Stimulated activated CD4-positive, alpha-beta T cell treated with anti-CD3 and anti-CD28 coated beads, Interleukin-15, amount 100 ng/mL, for 1 hour (primary cell): Measurements from ENCODE around the gene PER3.

Source experiments
- DNase-seq, 2 donors: peaks; one replicate each; pipeline ENCODE4 v3.0.0-alpha.2; 2020; ENCODE audit warnings: low read depth in 1 of 2, low spot score in 1 of 2

The PER3 gene

GRCh38 chr1:7783826-7784491, at the start of gene PER3:
TSS of gene PER3 (plus strand) at chr1:7784291. CDS start at chr1:7784878, 587 bp downstream.
- DNase-seq: peak; percentile 85 to 87

- no peak for DNase-seq
Measured at GRCh38 chr1:7738044-7738443, 46.0 kb upstream of the PER3 start.

DNA sequence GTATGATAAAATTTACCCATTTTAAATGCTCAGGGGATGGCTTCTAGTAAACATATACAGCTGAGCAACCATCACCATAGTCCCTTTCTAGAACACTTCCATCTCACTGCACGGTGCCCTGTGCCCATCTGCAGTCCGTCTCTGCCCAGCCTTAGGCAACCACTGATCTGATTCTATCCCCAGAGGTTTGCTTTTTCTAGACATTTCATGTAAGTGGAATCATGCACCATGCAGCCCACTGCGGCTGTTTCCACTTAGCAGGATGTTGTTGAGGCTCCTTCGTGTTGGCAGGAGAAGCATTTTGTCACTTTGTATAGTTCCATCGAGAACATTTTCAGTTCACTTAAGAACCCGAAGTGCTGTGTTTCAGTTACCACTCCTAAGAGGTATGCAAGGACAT, 40.7 kb upstream of the PER3 start:
- no peak for DNase-seq

DNA sequence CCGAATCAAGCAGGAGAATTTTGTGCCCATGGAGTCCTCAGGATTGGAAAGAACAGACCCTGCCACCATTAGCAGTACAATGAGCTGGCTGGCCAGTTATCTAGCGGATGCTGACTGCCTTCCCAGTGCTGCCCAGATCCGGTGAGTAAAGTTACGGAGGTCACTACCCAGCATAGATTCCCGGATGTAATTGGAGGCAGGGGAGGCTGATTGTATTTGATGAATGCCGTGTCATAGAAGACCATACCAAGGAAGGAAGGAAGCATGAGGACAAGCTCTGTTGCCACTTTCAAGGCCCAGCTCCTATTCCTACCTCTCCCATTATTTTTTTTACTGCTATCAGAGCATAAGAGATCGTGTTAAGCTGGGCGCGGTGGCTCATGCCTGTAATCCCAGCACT, 39.2 kb upstream of the PER3 start:
- DNase-seq: no peak

GRCh38 chr1:7745783-7746182, 38.3 kb upstream of the PER3 start:
- DNase-seq: no peak

DNA sequence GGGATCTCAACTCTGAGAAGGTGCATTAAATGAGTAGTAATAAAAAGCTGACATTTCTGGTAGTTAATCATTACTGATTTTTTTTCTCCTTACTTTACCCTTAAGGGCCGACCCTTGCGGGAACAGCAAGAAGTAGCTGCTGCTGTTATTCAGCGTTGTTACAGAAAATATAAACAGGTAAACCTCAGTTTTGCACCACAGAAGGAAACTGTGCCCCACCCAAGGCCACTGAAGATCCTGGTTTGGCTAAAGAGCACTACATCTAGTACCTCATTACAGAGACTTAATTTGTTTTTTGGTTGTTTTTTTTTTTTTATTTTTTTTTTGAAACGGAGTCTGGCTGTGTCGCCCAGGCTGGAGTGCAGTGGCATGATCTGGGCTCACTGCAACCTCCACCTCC, 36.5 kb upstream of the PER3 start:
- no peak for DNase-seq

GRCh38 chr1:7749126-7749525, 35.0 kb upstream of the PER3 start:
- DNase-seq: no peak

- DNase-seq: no peak
Measured at GRCh38 chr1:7751174-7751573, 32.9 kb upstream of the PER3 start.

GRCh38 chr1:7752512-7753417, 31.3 kb upstream of the PER3 start:
- DNase-seq: peak; percentile 9 to 22

DNA sequence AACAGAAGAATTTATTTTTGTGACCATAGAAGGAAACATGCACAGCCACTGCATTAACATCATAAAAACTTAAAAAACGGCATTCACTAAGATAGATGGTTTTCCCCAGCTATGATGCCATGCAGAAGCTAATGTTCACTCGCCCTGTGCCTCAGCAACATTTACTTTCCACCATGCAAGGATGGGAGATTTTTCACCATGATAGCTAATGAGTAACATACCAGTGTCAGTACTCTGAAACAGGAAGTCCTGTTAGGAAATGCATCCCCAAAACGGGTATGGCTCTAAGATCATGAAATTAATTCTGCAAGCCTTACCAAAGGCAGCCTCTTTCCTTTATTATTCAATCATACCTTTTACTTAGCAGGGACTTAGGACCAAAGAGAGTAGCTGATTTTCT, 30.4 kb upstream of the PER3 start:
- DNase-seq: no peak

DNA sequence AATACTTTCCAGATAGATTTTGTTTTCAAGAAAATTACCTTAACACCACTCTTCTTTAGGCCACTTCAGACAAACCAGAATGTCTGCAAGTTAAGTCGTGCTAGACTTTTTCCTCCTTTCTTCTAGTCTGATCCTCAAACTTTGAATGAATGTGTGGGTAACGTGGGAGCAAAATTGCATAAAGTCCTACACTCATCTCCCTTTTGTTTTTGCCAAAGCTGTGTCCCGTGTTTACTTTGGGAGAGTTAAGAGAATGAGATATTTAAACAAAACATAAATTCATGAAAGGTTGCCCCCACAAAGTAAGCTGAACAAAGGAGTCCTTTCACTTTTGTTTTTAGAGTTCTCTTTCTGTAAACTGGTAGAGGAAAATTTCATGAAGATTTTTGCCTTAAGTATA, 29.9 kb upstream of the PER3 start:
- DNase-seq: no peak

- DNase-seq: no peak
Measured at GRCh38 chr1:7755448-7755847, 28.6 kb upstream of the PER3 start.

DNA sequence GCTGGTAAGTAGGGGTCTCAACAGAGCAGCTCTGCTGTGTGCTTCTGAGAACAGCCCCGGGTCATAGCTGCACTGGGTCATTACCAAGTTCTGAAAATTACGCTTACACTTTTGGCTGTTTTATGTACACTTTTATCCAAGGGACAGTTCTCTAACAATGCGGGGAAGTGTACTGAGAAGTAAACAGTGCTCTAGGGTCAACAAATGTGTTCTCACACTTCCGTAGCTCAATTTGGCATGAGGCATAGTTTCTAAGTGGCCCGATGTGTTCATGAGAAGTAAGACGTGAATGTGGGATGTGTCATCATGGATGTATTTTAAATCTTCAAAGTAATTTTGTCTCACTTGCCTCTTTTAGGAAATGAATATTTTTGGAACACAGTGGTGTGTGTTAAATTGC, 23.8 kb upstream of the PER3 start:
- DNase-seq: no peak

- DNase-seq: no peak
Measured at GRCh38 chr1:7761103-7761502, 23.0 kb upstream of the PER3 start.

GRCh38 chr1:7767176-7767575, 16.9 kb upstream of the PER3 start:
- no peak for DNase-seq

DNA sequence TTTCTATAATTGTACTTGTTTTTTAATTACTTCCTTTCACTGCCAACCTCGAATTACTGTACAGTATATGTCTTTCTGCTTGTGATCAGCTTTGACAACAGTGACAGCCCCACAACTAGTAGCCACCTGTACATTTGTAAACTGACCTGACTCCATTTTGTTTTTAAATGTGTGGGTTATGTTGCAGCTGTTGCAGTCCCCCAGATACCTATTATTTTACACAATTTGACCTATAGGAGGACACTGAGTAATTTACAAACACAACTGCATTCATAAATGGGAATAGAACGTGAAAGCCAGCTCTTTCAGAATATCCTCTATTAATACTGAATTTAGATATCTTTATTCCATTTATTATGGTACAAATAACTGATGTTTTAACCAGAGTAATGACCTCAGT, 15.5 kb upstream of the PER3 start:
- DNase-seq: no peak

- DNase-seq: no peak
Measured at GRCh38 chr1:7769673-7770412, 14.2 kb upstream of the PER3 start.

DNA sequence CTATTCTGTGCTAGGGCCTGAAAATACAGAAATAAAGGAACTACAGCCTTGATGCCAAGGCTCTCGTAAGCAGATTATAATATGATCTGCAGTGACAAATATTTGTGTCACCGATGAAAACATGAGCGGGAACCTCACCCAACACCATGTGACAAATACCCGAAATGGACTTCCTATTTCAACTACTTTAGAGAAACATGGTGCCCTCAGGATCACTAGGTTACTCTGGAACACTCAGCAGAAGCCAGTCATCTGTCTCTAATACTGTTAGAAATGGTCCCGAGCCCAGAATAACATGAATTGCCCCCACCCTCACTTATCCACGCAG, 13.5 kb upstream of the PER3 start:
- DNase-seq: no peak

- peak; percentile 80 to 86 for DNase-seq
Measured at GRCh38 chr1:7770997-7771822, 12.9 kb upstream of the PER3 start, which contains the start of gene VAMP3. TSS of gene VAMP3 (plus strand) at chr1:7771296. CDS start at chr1:7771384, 88 bp downstream.

DNA sequence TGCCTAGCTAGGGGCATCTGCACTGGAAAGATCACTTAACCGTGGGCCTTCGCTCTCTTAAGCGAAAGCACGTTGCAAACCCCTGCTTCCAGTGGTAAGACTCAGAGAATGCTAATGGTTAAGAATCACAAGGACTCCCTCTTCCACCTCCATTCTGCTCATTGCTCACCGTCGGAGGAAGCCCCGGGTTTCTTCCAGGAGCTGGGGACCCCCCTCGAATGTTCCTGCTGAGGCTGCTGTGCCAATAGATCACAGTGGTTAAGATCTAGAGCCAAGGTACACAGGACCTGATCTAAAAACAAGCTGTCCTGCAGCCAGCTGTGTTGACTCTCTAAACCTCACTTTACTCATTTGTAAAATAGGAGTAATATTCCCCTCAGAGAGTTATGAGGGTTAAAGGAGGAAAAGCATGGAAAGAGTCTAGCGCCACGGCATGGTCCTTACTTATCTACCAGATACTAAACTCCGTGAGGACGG, 12.2 kb upstream of the PER3 start:
- DNase-seq: no peak

DNA sequence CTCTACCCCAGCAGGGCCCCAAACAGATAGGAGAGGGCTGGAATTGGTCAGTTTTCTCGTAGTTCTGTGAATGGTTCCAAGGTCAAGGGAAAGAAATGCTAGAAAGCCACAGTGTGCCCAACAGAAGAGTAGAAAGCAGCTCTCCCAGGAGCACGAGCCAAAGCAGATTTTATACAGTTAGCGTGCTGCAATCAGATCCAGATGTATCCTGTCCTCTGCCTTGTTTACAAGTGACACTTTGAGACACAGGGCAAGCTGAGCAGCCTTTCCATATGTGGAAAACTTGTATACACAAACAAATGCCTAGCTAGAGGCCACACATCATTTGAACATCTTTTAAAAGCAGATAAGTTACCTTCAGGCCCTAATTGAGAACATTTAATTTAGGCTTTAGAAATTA, 6.5 kb upstream of the PER3 start:
- no peak for DNase-seq
